K562 (cell line): ENCODE measurements around the gene PPIL1. TPM values are rescaled to one million over a fixed set of nuclear protein-coding genes. Genes with fewer than 3 reads are reported as not detected.

Experiments
- BRD4 ChIP-seq: fragments of 200-600 bp; sonication (generic); IDR thresholded peaks from 2 replicates; pipeline ENCODE4 v1.6.1; 2017; ENCODE audit warnings: inconsistent platforms
- BRF1 ChIP-seq: IDR thresholded peaks from 3 replicates; pipeline ENCODE4 v1.6.1; 2011; ENCODE audit warnings: borderline replicate concordance, mild to moderate bottlenecking; ENCODE audit not compliant: insufficient read length; ENCODE audit errors: extremely low read depth
- E2F6 ChIP-seq, 2 experiments: IDR thresholded peaks; 2 replicates each; pipeline ENCODE4 v1.6.1; 2011; ENCODE audit warnings: borderline replicate concordance in 1 of 2, control low read depth in 1 of 2, low read depth in 1 of 2, low read length in 1 of 2, mild to moderate bottlenecking in 1 of 2, mixed read lengths in 1 of 2, moderate library complexity in 1 of 2; ENCODE audit not compliant: insufficient read depth in 1 of 2, insufficient read length in 1 of 2, poor library complexity in 1 of 2, severe bottlenecking in 1 of 2; ENCODE audit errors: extremely low read depth in 1 of 2
- GTF3C2 ChIP-seq: IDR thresholded peaks from 3 replicates; pipeline ENCODE4 v1.6.1; 2011; ENCODE audit warnings: borderline replicate concordance, mild to moderate bottlenecking, moderate library complexity; ENCODE audit not compliant: insufficient read length; ENCODE audit errors: extremely low read depth
- HEY1 ChIP-seq: fragments of 250-450 bp; sonication (Bioruptor Pico); IDR thresholded peaks from 2 replicates; pipeline ENCODE4 v1.5.0; 2020; ENCODE audit warnings: mild to moderate bottlenecking, moderate library complexity, borderline replicate concordance
- KLF1 ChIP-seq: fragments of 450-650 bp; IDR thresholded peaks from 2 replicates; pipeline ENCODE4 v1.6.1; 2016; ENCODE audit warnings: missing genetic modification characterization, missing compliant biosample characterization
- SPI1 ChIP-seq: IDR thresholded peaks from 2 replicates; pipeline ENCODE4 v1.6.1; 2011; ENCODE audit warnings: low read depth, low read length, control low read depth, borderline replicate concordance
- UBTF ChIP-seq, 2 experiments: IDR thresholded peaks; 2 replicates each; pipeline ENCODE4 v1.6.1; 2012; ENCODE audit warnings: improper control_type of control experiment in 2 of 2, low read depth in 2 of 2, low read length in 2 of 2, borderline replicate concordance in 1 of 2
- ZBTB17 ChIP-seq: fragments of 450-650 bp; formaldehyde crosslinking; IDR thresholded peaks from 2 replicates; pipeline ENCODE4 v1.4.0; 2020; ENCODE audit warnings: mild to moderate bottlenecking
- ZBTB33 ChIP-seq: sonication (generic); formaldehyde crosslinking; IDR thresholded peaks from 2 replicates; pipeline ENCODE4 v1.8.1; 2023; ENCODE audit warnings: mild to moderate bottlenecking, missing genetic modification reagents
- ZNF277 ChIP-seq: fragments of 250-450 bp; sonication (Bioruptor Pico); IDR thresholded peaks from 2 replicates; pipeline ENCODE4 v1.8.0; 2022; ENCODE audit warnings: inconsistent platforms, mild to moderate bottlenecking, moderate library complexity, borderline replicate concordance
- ZNF512 ChIP-seq: IDR thresholded peaks from 2 replicates; pipeline ENCODE4 v1.6.1; 2016; ENCODE audit warnings: missing genetic modification characterization, missing compliant biosample characterization
- polyA plus RNA-seq, 8 experiments: library from polyadenylated mRNA; depleted of rRNA in 4 of 8; stranded (reverse) in 5 of 8; unstranded in 3 of 8; fragments of >200 nt; fragmentation: Nextera tagmentation in 2 of 8; fragmentation: Illumina TruSeq in 1 of 8; extraction: Ambion mirVana in 2 of 8; extraction: Trizol in 1 of 8; gene quantifications; 2 replicates each; pipeline versions ENCODE4 v1.2.1 to v1.2.3, GENCODE V29; 2011 to 2014; ENCODE audit warnings: inconsistent platforms in 1 of 8, missing spikeins in 1 of 8
- total RNA-seq, 7 experiments: library from RNA; depleted of rRNA in 6 of 7; stranded (reverse); fragments of >200 nt in 6 of 7; fragmentation: Illumina TruSeq in 2 of 7; extraction: Trizol in 2 of 7; gene quantifications; 2 replicates each; pipeline versions ENCODE4 v1.2.1 to v1.2.3, GENCODE V29; 2011 to 2021; ENCODE audit warnings: low replicate concordance in 1 of 7

PPIL1 gene
- total and polyA plus RNA-seq, 9 of the 15 experiments (the other 6 are each of a cell fraction or from before 2014, with no cell fraction given), result 65.8 to 205 (median 130) TPM

- peak; percentile 73; the same call in 1 of the 2 replicates for TF ChIP-seq SPI1
- no peak for TF ChIP-seq BRF1
- TF ChIP-seq KLF1 (tag), result peak; percentile 91
- TF ChIP-seq GTF3C2, result no peak
- TF ChIP-seq ZNF512, result no peak
- TF ChIP-seq ZBTB33, result 0 out of 2 replicates have a peak, but pooled peaks have one; percentile 31
- peak; percentile 93 to 95 for TF ChIP-seq E2F6 (IDR thresholded peaks at IDR 0.05; ENCODE audit: borderline replicate concordance in 1 of 2, extremely low read depth in 1 of 2, insufficient read depth in 1 of 2, insufficient read length in 1 of 2, low read depth in 1 of 2, low read length in 1 of 2, poor library complexity in 1 of 2, severe bottlenecking in 1 of 2)
- TF ChIP-seq BRD4, result peak; percentile 65
- TF ChIP-seq ZBTB17, result peak; percentile 78; the same call in 1 of the 2 replicates
- peak; percentile 58 to 93; a peak in 3 of 4 replicates for TF ChIP-seq UBTF (IDR thresholded peaks at IDR 0.05; ENCODE audit: borderline replicate concordance in 1 of 2, low read depth in 2 of 2, low read length in 2 of 2)
- no peak for TF ChIP-seq ZNF277 (CRISPR knock-in tag)
- peak; percentile 47; the same call in 1 of the 2 replicates for TF ChIP-seq HEY1 (CRISPR knock-in tag)
These were observed 11.1 kb upstream of the PPIL1 start, which contains the start of gene C6orf89 (continued) for GRCh38 chr6:36885461-36886401.
